GM18873 (cell line): ENCODE results near the gene MEI1.
A peak's percentile ranks its signal among the peaks of the same experiment; 100 is the strongest.

ENCODE experiments used
- ATAC-seq: cut with Tn5 transposase; IDR thresholded peaks from one replicate; pipeline ENCODE4 v1.9.1; 2021; ENCODE audit warnings: mild to moderate bottlenecking, moderate library complexity, moderate number of reproducible peaks; ENCODE audit not compliant: unreplicated experiment, low FRiP score

MEI1 gene

GRCh38 chr22:41816871-41817270 lies 117.6 kb downstream of the MEI1 start:
- no peak for ATAC-seq

GRCh38 chr22:41818011-41818410 lies 118.7 kb downstream of the MEI1 start:
- no peak for ATAC-seq

- ATAC-seq: no peak
Measured at GRCh38 chr22:41818596-41818995, 119.3 kb downstream of the MEI1 start.

- no peak for ATAC-seq
Measured at GRCh38 chr22:41819257-41819656, 120.0 kb downstream of the MEI1 start.

- ATAC-seq: no peak
Measured at GRCh38 chr22:41820447-41820846, 121.1 kb downstream of the MEI1 start.

GRCh38 chr22:41821471-41822316 lies 122.4 kb downstream of the MEI1 start:
- no peak for ATAC-seq

- no peak for ATAC-seq
Measured at GRCh38 chr22:41822317-41823057, 123.2 kb downstream of the MEI1 start.

GRCh38 chr22:41823797-41824196 lies 124.5 kb downstream of the MEI1 start:
- no peak for ATAC-seq

- ATAC-seq: no peak
Measured at GRCh38 chr22:41825376-41825775, 126.1 kb downstream of the MEI1 start.

- ATAC-seq: no peak
Measured at GRCh38 chr22:41826021-41826420, 126.7 kb downstream of the MEI1 start.

- no peak for ATAC-seq
Measured at GRCh38 chr22:41826430-41827383, 127.4 kb downstream of the MEI1 start.

- no peak for ATAC-seq
Measured at GRCh38 chr22:41827671-41828070, 128.4 kb downstream of the MEI1 start.

GRCh38 chr22:41828516-41828915 lies 129.2 kb downstream of the MEI1 start:
- ATAC-seq: no peak

GRCh38 chr22:41830174-41830573 lies 130.9 kb downstream of the MEI1 start:
- ATAC-seq: no peak

GRCh38 chr22:41831383-41831782 lies 132.1 kb downstream of the MEI1 start:
- ATAC-seq: no peak

- ATAC-seq: no peak
Measured at GRCh38 chr22:41831828-41832552, 132.7 kb downstream of the MEI1 start.

GRCh38 chr22:41832553-41833368 lies 133.5 kb downstream of the MEI1 start, which contains the start of gene SREBF2:
SREBF2 (plus strand) TSS chr22:41833105; CDS start chr22:41833271, 166 bp downstream.
- ATAC-seq: peak; percentile 84

- ATAC-seq: no peak
Measured at GRCh38 chr22:41833369-41834004, 134.2 kb downstream of the MEI1 start.
